Measurements from ENCODE around the gene PCSK9.
"Not testable (repeated sequence)": the region's sequence is repeated elsewhere in the genome, so short reads cannot be mapped to it uniquely, and the experiment has no call there.

Gene PCSK9

GRCh38 chr1:55018395-55018794, 21.0 kb upstream of the PCSK9 start:
- H3K4me1 ChIP-seq (ENCODE audit: control insufficient read depth in 1 of 2, insufficient read depth in 2 of 2, low read length in 2 of 2): peaks cover 0 to 3% of the 10 kb centered on the region in 2 experiments
- H4K91ac ChIP-seq (ENCODE audit: low read depth, low read length): no peak overlapping the region
- peaks cover 3% of the 10 kb centered on the region for H3K79me1 ChIP-seq (ENCODE audit: low read length)
- H3K18ac ChIP-seq (ENCODE audit: low read length): no peak overlapping the region
- no peak overlapping the region for H3K9ac ChIP-seq (ENCODE audit: low read length)
- no peak for DNase-seq
- H3K36me3 ChIP-seq (ENCODE audit: control insufficient read depth in 1 of 2, insufficient read depth in 2 of 2, low read length in 2 of 2): no peaks in the 10 kb centered on the region
- H2BK120ac ChIP-seq (ENCODE audit: insufficient read depth, low read length, poor library complexity): no peak overlapping the region
- H2BK5ac ChIP-seq (ENCODE audit: low read depth, low read length, poor library complexity): no peak overlapping the region
- no peak overlapping the region for H3K4me2 ChIP-seq (ENCODE audit: low read length)
- H3K4me3 ChIP-seq (ENCODE audit: low read depth, low read length): no peak overlapping the region
- WGBS (ENCODE audit: extremely low coverage, insufficient coverage, insufficient read length): no CpG with 5 or more reads among the region's 9 CpGs
- H3K27ac ChIP-seq (ENCODE audit: low read depth, low read length): no peak overlapping the region
- no peak overlapping the region for H3K14ac ChIP-seq (ENCODE audit: low read length)
- no peak overlapping the region for H4K12ac ChIP-seq (ENCODE audit: low read depth, low read length)
- H4K8ac ChIP-seq (ENCODE audit: low read depth, low read length): no peak overlapping the region
- no peaks in the 10 kb centered on the region for H3K9me3 ChIP-seq (ENCODE audit: insufficient read depth, low read depth, low read length)
- no peak overlapping the region for H2AK5ac ChIP-seq (ENCODE audit: low read length)
- no peak overlapping the region for H2AFZ ChIP-seq (ENCODE audit: insufficient read depth, low read length, poor library complexity)
- H3K27me3 ChIP-seq (ENCODE audit: insufficient read depth, low read length): no peaks in the 10 kb centered on the region
- no peak overlapping the region for H3K23ac ChIP-seq (ENCODE audit: low read length)
- H3K79me2 ChIP-seq (ENCODE audit: control insufficient read depth, insufficient read depth, low read length, poor library complexity): no peaks in the 10 kb centered on the region
- H2BK12ac ChIP-seq (ENCODE audit: low read length): no peak overlapping the region
- H3K4ac ChIP-seq (ENCODE audit: low read depth, low read length): no peak overlapping the region

- Histone ChIP-seq H3K23ac (ENCODE audit: low read length) (no peak overlapping the region), H4K12ac (ENCODE audit: low read depth, low read length) (peak overlapping the region; percentile 91), H3K4me3 (ENCODE audit: low read depth, low read length) (no peak overlapping the region)
Observed at GRCh38 chr1:55021942-55022546, 17.3 kb upstream of the PCSK9 start.

GRCh38 chr1:55024163-55024562, 15.2 kb upstream of the PCSK9 start:
- H3K14ac ChIP-seq (ENCODE audit: low read length); H4K12ac ChIP-seq (ENCODE audit: low read depth, low read length); H3K36me3 ChIP-seq (ENCODE audit: control insufficient read depth in 1 of 2, insufficient read depth in 2 of 2, low read length in 2 of 2); H3K9me3 ChIP-seq (ENCODE audit: insufficient read depth, low read depth, low read length); H3K18ac ChIP-seq (ENCODE audit: low read length); H2AFZ ChIP-seq (ENCODE audit: insufficient read depth, low read length, poor library complexity); H4K8ac ChIP-seq (ENCODE audit: low read depth, low read length); H2AK5ac ChIP-seq (ENCODE audit: low read length); H2BK5ac ChIP-seq (ENCODE audit: low read depth, low read length, poor library complexity); H3K27ac ChIP-seq (ENCODE audit: low read depth, low read length); H3K23ac ChIP-seq (ENCODE audit: low read length); H3K79me1 ChIP-seq (ENCODE audit: low read length); H3K4ac ChIP-seq (ENCODE audit: low read depth, low read length); H2BK120ac ChIP-seq (ENCODE audit: insufficient read depth, low read length, poor library complexity); H3K4me1 ChIP-seq (ENCODE audit: control insufficient read depth in 1 of 2, insufficient read depth in 2 of 2, low read length in 2 of 2); H3K9ac ChIP-seq (ENCODE audit: low read length); H3K27me3 ChIP-seq (ENCODE audit: insufficient read depth, low read length); H3K79me2 ChIP-seq (ENCODE audit: control insufficient read depth, insufficient read depth, low read length, poor library complexity); H3K4me2 ChIP-seq (ENCODE audit: low read length); H2BK12ac ChIP-seq (ENCODE audit: low read length); H4K91ac ChIP-seq (ENCODE audit: low read depth, low read length); DNase-seq; H3K4me3 ChIP-seq (ENCODE audit: low read depth, low read length): not testable (repeated sequence)
- WGBS (ENCODE audit: extremely low coverage, insufficient coverage, insufficient read length): no CpG with 5 or more reads among the region's 10 CpGs

More at GRCh38 chr1:55021942-55022546, 17.3 kb upstream of the PCSK9 start:
- Histone ChIP-seq H3K14ac (ENCODE audit: low read length) (peak overlapping the region; percentile 41), H3K36me3 (ENCODE audit: control insufficient read depth in 1 of 2, insufficient read depth in 2 of 2, low read length in 2 of 2) (no peaks in the 10 kb centered on the region), H3K4ac (ENCODE audit: low read depth, low read length) (no peak overlapping the region), H2BK5ac (ENCODE audit: low read depth, low read length, poor library complexity) (no peak overlapping the region), H3K4me1 (ENCODE audit: control insufficient read depth in 1 of 2, insufficient read depth in 2 of 2, low read length in 2 of 2) (peaks cover 0 to 3% of the 10 kb centered on the region in 2 experiments), H3K27me3 (ENCODE audit: insufficient read depth, low read length) (no peaks in the 10 kb centered on the region), H2AFZ (ENCODE audit: insufficient read depth, low read length, poor library complexity) (peak overlapping the region; percentile 94), H3K9me3 (ENCODE audit: insufficient read depth, low read depth, low read length) (no peaks in the 10 kb centered on the region), H4K91ac (ENCODE audit: low read depth, low read length) (peak overlapping the region; percentile 79), H2BK12ac (ENCODE audit: low read length) (peak overlapping the region; percentile 21), H3K27ac (ENCODE audit: low read depth, low read length) (no peak overlapping the region), H3K79me2 (ENCODE audit: control insufficient read depth, insufficient read depth, low read length, poor library complexity) (no peaks in the 10 kb centered on the region), H4K8ac (ENCODE audit: low read depth, low read length) (peak overlapping the region; percentile 93), H3K4me2 (ENCODE audit: low read length) (no peak overlapping the region), H2BK120ac (ENCODE audit: insufficient read depth, low read length, poor library complexity) (no peak overlapping the region), H2AK5ac (ENCODE audit: low read length) (no peak overlapping the region), H3K9ac (ENCODE audit: low read length) (no peak overlapping the region), H3K79me1 (ENCODE audit: low read length) (peaks cover 3% of the 10 kb centered on the region), H3K18ac (ENCODE audit: low read length) (peak overlapping the region; percentile 30)
- peak; percentile 85 to 86 for DNase-seq
- WGBS (ENCODE audit: extremely low coverage, insufficient coverage, insufficient read length): no CpG with 5 or more reads among the region's 15 CpGs

- H3K9ac ChIP-seq (ENCODE audit: low read length): not testable (repeated sequence)
Observed at GRCh38 chr1:55026682-55027081, 12.7 kb upstream of the PCSK9 start.

More at GRCh38 chr1:55026682-55027081, 12.7 kb upstream of the PCSK9 start:
- H4K12ac ChIP-seq (ENCODE audit: low read depth, low read length); H3K79me2 ChIP-seq (ENCODE audit: control insufficient read depth, insufficient read depth, low read length, poor library complexity); H3K36me3 ChIP-seq (ENCODE audit: control insufficient read depth in 1 of 2, insufficient read depth in 2 of 2, low read length in 2 of 2); H2BK5ac ChIP-seq (ENCODE audit: low read depth, low read length, poor library complexity); H2BK120ac ChIP-seq (ENCODE audit: insufficient read depth, low read length, poor library complexity); H3K4ac ChIP-seq (ENCODE audit: low read depth, low read length); H4K8ac ChIP-seq (ENCODE audit: low read depth, low read length); H3K79me1 ChIP-seq (ENCODE audit: low read length); H2BK12ac ChIP-seq (ENCODE audit: low read length); H3K18ac ChIP-seq (ENCODE audit: low read length); H3K14ac ChIP-seq (ENCODE audit: low read length); H3K4me3 ChIP-seq (ENCODE audit: low read depth, low read length); H3K4me1 ChIP-seq (ENCODE audit: control insufficient read depth in 1 of 2, insufficient read depth in 2 of 2, low read length in 2 of 2); H3K27ac ChIP-seq (ENCODE audit: low read depth, low read length); H3K23ac ChIP-seq (ENCODE audit: low read length); H2AFZ ChIP-seq (ENCODE audit: insufficient read depth, low read length, poor library complexity); H2AK5ac ChIP-seq (ENCODE audit: low read length); H4K91ac ChIP-seq (ENCODE audit: low read depth, low read length); H3K27me3 ChIP-seq (ENCODE audit: insufficient read depth, low read length); DNase-seq; H3K9me3 ChIP-seq (ENCODE audit: insufficient read depth, low read depth, low read length); H3K4me2 ChIP-seq (ENCODE audit: low read length): not testable (repeated sequence)
- no CpG with 5 or more reads among the region's 3 CpGs for WGBS (ENCODE audit: extremely low coverage, insufficient coverage, insufficient read length)
